ENCODE data around the gene PELI2. TPM values are rescaled to one million over a fixed set of nuclear protein-coding genes. Genes with fewer than 3 reads are reported as not detected.

PELI2 gene
- total RNA-seq, 1 experiment from 2014 or later, result 10.0 TPM

DNA sequence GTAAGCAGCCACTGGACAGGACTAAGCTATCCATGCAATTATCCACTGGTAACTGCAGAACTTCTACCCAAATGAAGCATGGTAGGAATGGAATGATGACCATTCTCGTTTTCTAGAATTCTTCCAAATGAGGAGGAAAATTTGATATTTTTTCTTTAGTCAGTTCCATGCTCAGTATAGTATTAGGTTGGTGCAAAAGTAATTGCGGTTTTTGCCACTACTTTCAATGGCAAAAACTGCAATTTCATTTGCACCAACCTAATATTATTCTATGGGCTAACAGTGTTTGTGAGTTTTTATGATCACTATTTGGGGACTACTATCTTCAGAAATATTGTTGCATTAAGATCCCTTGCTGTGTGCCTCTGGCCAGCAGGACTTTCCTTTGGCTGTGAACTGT lies 42.9 kb upstream of the PELI2 start:
- H3K79me2 ChIP-seq (ENCODE audit: low read depth), result no peaks in the 10 kb centered on the region
- no peak overlapping the region for H3K4me3 ChIP-seq
- no peaks in the 10 kb centered on the region for H3F3A ChIP-seq (ENCODE audit: insufficient read depth, low read depth)
- H3K9me3 ChIP-seq (ENCODE audit: insufficient read depth, low read depth), result no peaks in the 10 kb centered on the region; the same call in 1 of the 2 replicates
- ChIA-PET POLR2A (ENCODE audit: unreplicated experiment) (no interaction called here), CTCF (interaction anchor here (0.5 kb wide), 1 partner anchor 496 kb away, joined by 7 read pairs; no protein-coding TSS in a partner anchor)
- no peaks in the 10 kb centered on the region for H3K36me3 ChIP-seq (ENCODE audit: low read depth)
- no TSS peak for BruUV-seq (replicated peaks)
- intact Hi-C loops (cut with micrococcal nuclease; ENCODE audit: unreplicated experiment), result no loop called here
- no peaks in the 10 kb centered on the region for H4K20me1 ChIP-seq (ENCODE audit: insufficient read depth)
- H3K4me2 ChIP-seq, result no peak overlapping the region
- DNase-seq, result no peak
- H2AFZ ChIP-seq, result no peak overlapping the region
- H3K9me2 ChIP-seq (ENCODE audit: insufficient read depth), result no peaks in the 10 kb centered on the region
- peaks cover 17% of the 10 kb centered on the region for H3K27me3 ChIP-seq (ENCODE audit: insufficient read depth, low read depth)
- TF ChIP-seq, protein P1, sequence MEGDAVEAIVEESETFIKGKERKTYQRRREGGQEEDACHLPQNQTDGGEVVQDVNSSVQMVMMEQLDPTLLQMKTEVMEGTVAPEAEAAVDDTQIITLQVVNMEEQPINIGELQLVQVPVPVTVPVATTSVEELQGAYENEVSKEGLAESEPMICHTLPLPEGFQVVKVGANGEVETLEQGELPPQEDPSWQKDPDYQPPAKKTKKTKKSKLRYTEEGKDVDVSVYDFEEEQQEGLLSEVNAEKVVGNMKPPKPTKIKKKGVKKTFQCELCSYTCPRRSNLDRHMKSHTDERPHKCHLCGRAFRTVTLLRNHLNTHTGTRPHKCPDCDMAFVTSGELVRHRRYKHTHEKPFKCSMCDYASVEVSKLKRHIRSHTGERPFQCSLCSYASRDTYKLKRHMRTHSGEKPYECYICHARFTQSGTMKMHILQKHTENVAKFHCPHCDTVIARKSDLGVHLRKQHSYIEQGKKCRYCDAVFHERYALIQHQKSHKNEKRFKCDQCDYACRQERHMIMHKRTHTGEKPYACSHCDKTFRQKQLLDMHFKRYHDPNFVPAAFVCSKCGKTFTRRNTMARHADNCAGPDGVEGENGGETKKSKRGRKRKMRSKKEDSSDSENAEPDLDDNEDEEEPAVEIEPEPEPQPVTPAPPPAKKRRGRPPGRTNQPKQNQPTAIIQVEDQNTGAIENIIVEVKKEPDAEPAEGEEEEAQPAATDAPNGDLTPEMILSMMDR (conservative IDR thresholded peaks at IDR 0.05), result no peak
- no peak for TF ChIP-seq EZH2 (IDR thresholded peaks at IDR 0.05; ENCODE audit: low read depth)
- no peaks in the 10 kb centered on the region for H3K4me1 ChIP-seq (replicated peaks; ENCODE audit: insufficient read depth)
- no peak overlapping the region for H3K27ac ChIP-seq

DNA sequence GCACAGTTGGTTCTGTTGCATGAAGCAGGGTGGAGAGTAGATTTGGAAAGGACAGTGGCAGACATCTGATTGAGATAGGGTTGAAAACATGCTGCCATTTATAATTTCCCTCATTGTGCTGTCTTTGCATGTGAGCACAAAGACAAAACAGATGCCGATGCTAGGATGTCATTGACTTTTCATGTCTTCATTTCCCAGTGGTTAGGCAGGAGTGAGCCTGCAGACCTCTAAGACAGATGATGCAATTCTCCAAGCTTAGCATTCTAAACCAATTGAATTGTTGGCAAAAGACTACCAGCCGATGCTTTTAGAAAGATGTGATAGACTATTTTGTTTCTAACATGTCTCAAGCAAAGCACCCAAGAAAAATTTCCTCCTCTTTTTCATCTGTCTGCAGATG lies 37.1 kb upstream of the PELI2 start:
- DNase-seq, result no peak
- no peak overlapping the region for H3K4me3 ChIP-seq
- BruUV-seq (replicated peaks), result no TSS peak
- H3K36me3 ChIP-seq (ENCODE audit: low read depth), result no peaks in the 10 kb centered on the region
- H3K9me3 ChIP-seq (ENCODE audit: insufficient read depth, low read depth), result no peaks in the 10 kb centered on the region
- H3K4me1 ChIP-seq (replicated peaks; ENCODE audit: insufficient read depth), result no peaks in the 10 kb centered on the region
- no peak overlapping the region for H3K27ac ChIP-seq
- no peaks in the 10 kb centered on the region for H3K9me2 ChIP-seq (ENCODE audit: insufficient read depth)
- intact Hi-C loops (cut with micrococcal nuclease; ENCODE audit: unreplicated experiment), result no loop called here
- POLR2A ChIA-PET (ENCODE audit: unreplicated experiment), result no interaction called here
- CTCF ChIA-PET, result no interaction called here
- no peaks in the 10 kb centered on the region for H3K79me2 ChIP-seq (ENCODE audit: low read depth)
- no peaks in the 10 kb centered on the region for H4K20me1 ChIP-seq (ENCODE audit: insufficient read depth)
- TF ChIP-seq EZH2 (IDR thresholded peaks at IDR 0.05; ENCODE audit: low read depth), result no peak
- TF ChIP-seq, protein P1 (conservative IDR thresholded peaks at IDR 0.05), result no peak
- no peak overlapping the region for H3K4me2 ChIP-seq
- H3K27me3 ChIP-seq (ENCODE audit: insufficient read depth, low read depth), result peaks cover 9% of the 10 kb centered on the region; the same call in 1 of the 2 replicates
- H2AFZ ChIP-seq, result no peak overlapping the region
- no peaks in the 10 kb centered on the region for H3F3A ChIP-seq (ENCODE audit: insufficient read depth, low read depth)

DNA sequence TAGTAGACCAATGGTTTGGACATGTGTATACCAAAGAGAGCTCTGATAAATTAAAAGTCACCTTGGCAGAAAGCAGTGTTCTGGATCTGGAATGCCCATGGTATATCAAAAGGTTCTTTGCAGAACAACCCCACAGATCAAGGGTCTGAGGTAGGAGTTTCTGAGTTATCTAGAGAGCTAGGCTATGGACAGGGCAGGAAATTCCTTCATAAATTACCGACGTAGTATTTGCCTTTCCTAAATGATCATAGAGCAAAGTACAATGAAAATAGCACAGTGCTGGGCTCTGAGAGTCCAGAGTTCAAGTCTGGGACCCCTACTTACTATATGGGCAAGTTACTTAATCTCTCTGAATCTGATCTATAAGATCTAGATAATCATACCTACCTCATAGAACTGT lies 35.3 kb upstream of the PELI2 start:
- no peaks in the 10 kb centered on the region for H3K79me2 ChIP-seq (ENCODE audit: low read depth)
- no peak overlapping the region for H3K4me2 ChIP-seq
- H3F3A ChIP-seq (ENCODE audit: insufficient read depth, low read depth), result no peaks in the 10 kb centered on the region
- H3K27me3 ChIP-seq (ENCODE audit: insufficient read depth, low read depth), result peaks cover 9% of the 10 kb centered on the region; the same call in 1 of the 2 replicates
- intact Hi-C loops (cut with micrococcal nuclease; ENCODE audit: unreplicated experiment), result no loop called here
- no peaks in the 10 kb centered on the region for H3K36me3 ChIP-seq (ENCODE audit: low read depth)
- H3K9me2 ChIP-seq (ENCODE audit: insufficient read depth), result no peaks in the 10 kb centered on the region
- TF ChIP-seq, protein P1 (conservative IDR thresholded peaks at IDR 0.05), result no peak
- no peak for TF ChIP-seq EZH2 (IDR thresholded peaks at IDR 0.05; ENCODE audit: low read depth)
- DNase-seq, result no peak
- H3K4me1 ChIP-seq (replicated peaks; ENCODE audit: insufficient read depth), result no peaks in the 10 kb centered on the region
- ChIA-PET POLR2A (ENCODE audit: unreplicated experiment) (no interaction called here), CTCF (no interaction called here)
- no peak overlapping the region for H2AFZ ChIP-seq
- no peak overlapping the region for H3K4me3 ChIP-seq
- no peaks in the 10 kb centered on the region for H4K20me1 ChIP-seq (ENCODE audit: insufficient read depth)
- no peak overlapping the region for H3K27ac ChIP-seq
- BruUV-seq (replicated peaks), result no TSS peak
- H3K9me3 ChIP-seq (ENCODE audit: insufficient read depth, low read depth), result no peaks in the 10 kb centered on the region

All from PC-9 (cell line).